Vagina (tissue), 2 donors: ENCODE data around the gene STXBP3.

Experiments
- CTCF ChIP-seq, 3 experiments: fragments of 450-650 bp in 2 of 3; fragments of 200-600 bp in 1 of 3; sonication (generic) in 1 of 3; IDR thresholded peaks; one replicate each; pipeline ENCODE4 v1.5.1; 2017 to 2019; ENCODE audit warnings: antibody characterized with exemption in 3 of 3, mild to moderate bottlenecking in 2 of 3, moderate library complexity in 2 of 3
- POLR2A ChIP-seq, 2 donors: fragments of 450-650 bp; IDR thresholded peaks; one replicate each; pipeline ENCODE4 v1.6.1; 2017; ENCODE audit warnings: antibody characterized with exemption in 2 of 2, mild to moderate bottlenecking in 2 of 2, moderate library complexity in 2 of 2
- POLR2AphosphoS5 ChIP-seq, 2 donors: sonication (generic); formaldehyde crosslinking; IDR thresholded peaks; one replicate each; pipeline ENCODE4 v1.9.0; 2017; ENCODE audit warnings: antibody characterized with exemption in 2 of 2, mild to moderate bottlenecking in 2 of 2, low read depth in 1 of 2; ENCODE audit not compliant: insufficient read depth in 1 of 2

GRCh38 chr1:108852221-108852975 is 105.9 kb downstream of the STXBP3 start:
- TF ChIP-seq POLR2A (IDR thresholded peaks at IDR 0.05) (no peak), CTCF (IDR thresholded peaks at IDR 0.05) (no peak), POLR2AphosphoS5 (IDR thresholded peaks at IDR 0.05; ENCODE audit: insufficient read depth in 1 of 2, low read depth in 1 of 2) (no peak)
